HFF-Myc (cell line): Measurements from ENCODE around the gene CDADC1.

Experiments used
- DNase-seq: peaks from one replicate; pipeline ENCODE4 v3.0.0-alpha.2; 2011; ENCODE audit warnings: low read depth; ENCODE audit errors: extremely low read depth
- H3K4me3 ChIP-seq: replicated peaks from 2 replicates; pipeline ENCODE4 v1.5.1; 2011; ENCODE audit warnings: low read depth, mild to moderate bottlenecking, control low read depth, low read length
- TF ChIP-seq, protein P1 (sequence below): IDR thresholded peaks from 2 replicates; pipeline ENCODE4 v1.5.1; 2012; ENCODE audit warnings: mild to moderate bottlenecking, low read depth, low read length, control low read depth; ENCODE audit errors: missing control alignments

CDADC1 gene

GRCh38 chr13:49329831-49330545, 82.3 kb downstream of the CDADC1 start:
- DNase-seq: no peak
- TF ChIP-seq, protein P1, sequence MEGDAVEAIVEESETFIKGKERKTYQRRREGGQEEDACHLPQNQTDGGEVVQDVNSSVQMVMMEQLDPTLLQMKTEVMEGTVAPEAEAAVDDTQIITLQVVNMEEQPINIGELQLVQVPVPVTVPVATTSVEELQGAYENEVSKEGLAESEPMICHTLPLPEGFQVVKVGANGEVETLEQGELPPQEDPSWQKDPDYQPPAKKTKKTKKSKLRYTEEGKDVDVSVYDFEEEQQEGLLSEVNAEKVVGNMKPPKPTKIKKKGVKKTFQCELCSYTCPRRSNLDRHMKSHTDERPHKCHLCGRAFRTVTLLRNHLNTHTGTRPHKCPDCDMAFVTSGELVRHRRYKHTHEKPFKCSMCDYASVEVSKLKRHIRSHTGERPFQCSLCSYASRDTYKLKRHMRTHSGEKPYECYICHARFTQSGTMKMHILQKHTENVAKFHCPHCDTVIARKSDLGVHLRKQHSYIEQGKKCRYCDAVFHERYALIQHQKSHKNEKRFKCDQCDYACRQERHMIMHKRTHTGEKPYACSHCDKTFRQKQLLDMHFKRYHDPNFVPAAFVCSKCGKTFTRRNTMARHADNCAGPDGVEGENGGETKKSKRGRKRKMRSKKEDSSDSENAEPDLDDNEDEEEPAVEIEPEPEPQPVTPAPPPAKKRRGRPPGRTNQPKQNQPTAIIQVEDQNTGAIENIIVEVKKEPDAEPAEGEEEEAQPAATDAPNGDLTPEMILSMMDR: no peak
- no peak overlapping the region for H3K4me3 ChIP-seq

DNA sequence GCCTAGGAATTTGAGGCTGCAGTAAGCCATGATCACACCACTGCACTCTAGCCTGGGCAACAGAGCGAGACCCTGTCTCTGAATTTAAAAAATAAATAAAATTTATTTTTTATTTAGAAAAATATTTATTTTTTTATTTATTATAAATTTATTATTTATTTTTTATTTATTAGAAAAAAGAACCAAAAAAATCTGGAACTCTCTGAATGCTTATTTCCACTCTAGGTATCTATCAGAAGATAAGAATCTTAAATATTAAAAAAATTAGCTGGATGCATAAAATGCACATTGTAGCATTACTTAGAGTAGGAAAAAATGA, 82.8 kb downstream of the CDADC1 start:
- H3K4me3 ChIP-seq: no peak overlapping the region
- TF ChIP-seq, protein P1: no peak
- DNase-seq: no peak

- DNase-seq: no peak
- TF ChIP-seq, protein P1: no peak
These were observed 88.9 kb downstream of the CDADC1 start for GRCh38 chr13:49336655-49337054.

GRCh38 chr13:49340161-49340560, 92.4 kb downstream of the CDADC1 start:
- no peak for DNase-seq
- no peak overlapping the region for H3K4me3 ChIP-seq
- TF ChIP-seq, protein P1: no peak

More at GRCh38 chr13:49336655-49337054, 88.9 kb downstream of the CDADC1 start:
- H3K4me3 ChIP-seq: no peak overlapping the region

DNA sequence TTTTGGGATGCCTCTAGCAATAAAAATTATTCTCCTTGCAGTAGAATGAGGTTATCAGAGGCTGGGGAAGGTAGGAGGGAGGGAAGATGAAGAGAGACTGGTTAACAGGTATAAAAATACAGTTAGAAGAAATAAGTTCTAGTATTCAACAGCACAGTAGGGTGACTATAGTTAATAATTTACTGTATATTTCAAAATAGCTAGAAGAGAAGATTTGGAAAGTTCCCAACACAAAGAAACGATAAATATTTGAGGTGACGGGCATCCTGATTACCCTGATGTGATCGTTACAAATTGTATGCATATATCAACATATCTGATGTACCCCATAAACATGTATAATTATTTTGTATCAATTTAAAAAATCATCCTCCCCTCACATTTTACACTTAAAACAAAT, 93.8 kb downstream of the CDADC1 start:
- TF ChIP-seq, protein P1: no peak
- H3K4me3 ChIP-seq: no peak overlapping the region
- no peak for DNase-seq

- TF ChIP-seq, protein P1: no peak
- H3K4me3 ChIP-seq: no peak overlapping the region
- no peak for DNase-seq
These were observed 94.2 kb downstream of the CDADC1 start for GRCh38 chr13:49341941-49342340.

DNA sequence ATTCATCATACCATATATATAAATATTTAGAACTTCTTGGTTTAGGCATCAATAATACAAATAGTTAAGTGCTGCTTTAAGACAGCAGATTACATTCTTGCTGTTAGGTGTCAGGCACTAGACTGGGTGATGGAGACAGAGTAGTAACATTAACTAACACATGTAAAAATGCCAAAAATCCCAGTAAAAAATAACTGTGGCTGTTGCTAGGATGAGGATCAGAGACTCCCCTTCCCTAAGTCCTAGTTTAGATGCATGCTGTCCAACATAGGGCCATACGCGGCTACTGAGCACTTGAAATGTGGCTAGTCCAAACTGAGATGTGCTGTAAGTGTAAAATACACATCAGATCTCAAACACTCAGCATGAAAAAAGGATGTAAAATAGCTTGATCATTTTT, 94.7 kb downstream of the CDADC1 start:
- no peak for DNase-seq
- TF ChIP-seq, protein P1: no peak

More for the DNA sequence above, 94.7 kb downstream of the CDADC1 start:
- H3K4me3 ChIP-seq: no peak overlapping the region
